Inflammatory macrophage treated with lipopolysaccharide for 4 hours (primary cell): ENCODE results near the gene KIF15.

Experiments used
- DNase-seq: peaks from one replicate; pipeline ENCODE4 v3.0.0-alpha.2; 2020

Gene KIF15

DNA sequence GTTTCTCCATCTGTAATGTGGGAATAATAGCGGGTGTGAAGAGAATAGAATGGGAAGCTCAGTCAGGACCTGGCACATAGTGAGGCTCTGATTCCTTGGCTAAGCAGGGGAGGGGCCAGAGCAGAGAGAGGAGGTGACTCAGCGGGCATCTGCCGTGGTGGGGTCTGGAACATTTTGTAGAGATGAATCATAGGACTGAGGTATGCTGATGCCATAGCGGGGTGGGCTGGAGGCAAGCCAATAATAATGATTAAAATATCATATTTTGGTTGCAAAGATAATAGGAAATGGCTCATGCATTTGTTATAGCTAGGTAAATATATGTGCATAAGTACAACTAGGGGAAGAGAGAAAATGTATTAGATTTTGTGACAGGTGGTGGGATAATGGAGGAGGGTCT, 124.0 kb downstream of the KIF15 start:
- no peak for DNase-seq

GRCh38 chr3:44886561-44886960, 125.0 kb downstream of the KIF15 start:
- DNase-seq, result no peak

DNA sequence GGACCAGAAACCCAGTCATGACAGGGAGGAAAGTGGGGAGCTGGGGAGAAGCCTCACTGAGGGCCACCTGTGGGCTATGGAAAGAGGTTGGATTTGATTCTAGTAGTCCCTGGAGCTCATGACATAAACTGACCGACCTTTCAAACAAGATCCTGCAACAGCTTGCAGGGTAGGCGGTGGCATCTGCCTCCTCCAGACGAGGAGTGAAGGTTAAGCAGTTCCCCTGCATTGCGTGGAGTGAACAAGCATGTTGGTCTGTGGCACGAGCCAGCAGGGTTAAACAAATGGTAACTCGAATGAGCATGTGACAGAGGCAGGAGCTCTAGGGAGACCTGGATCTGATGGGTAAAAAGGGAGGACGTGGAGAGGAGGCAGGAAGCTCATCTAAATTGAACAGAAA, 125.5 kb downstream of the KIF15 start:
- DNase-seq, result no peak

- DNase-seq, result no peak
Measured at GRCh38 chr3:44890258-44890657, 128.7 kb downstream of the KIF15 start.

GRCh38 chr3:44890852-44891251, 129.3 kb downstream of the KIF15 start:
- DNase-seq, result no peak

DNA sequence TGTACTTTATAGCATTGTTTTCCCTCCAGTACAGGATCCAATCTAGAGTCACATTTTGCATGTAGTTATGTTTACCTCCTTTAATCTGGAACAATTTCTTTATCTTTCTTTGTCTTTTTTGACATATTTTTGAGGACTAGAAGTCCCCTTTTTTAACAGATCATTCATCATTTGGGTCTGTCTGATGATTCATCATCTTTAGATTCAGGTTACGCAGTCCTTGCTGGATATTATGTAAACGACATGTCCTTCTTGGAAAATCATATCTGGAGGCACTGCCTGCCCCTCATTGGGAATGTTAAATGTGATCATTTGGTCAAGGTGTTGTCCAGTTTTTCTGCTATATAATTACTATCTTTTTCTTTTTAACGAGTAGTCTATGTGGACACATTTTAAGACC, 131.1 kb downstream of the KIF15 start:
- DNase-seq, result no peak

GRCh38 chr3:44893097-44893496, 131.5 kb downstream of the KIF15 start:
- DNase-seq, result no peak

DNA sequence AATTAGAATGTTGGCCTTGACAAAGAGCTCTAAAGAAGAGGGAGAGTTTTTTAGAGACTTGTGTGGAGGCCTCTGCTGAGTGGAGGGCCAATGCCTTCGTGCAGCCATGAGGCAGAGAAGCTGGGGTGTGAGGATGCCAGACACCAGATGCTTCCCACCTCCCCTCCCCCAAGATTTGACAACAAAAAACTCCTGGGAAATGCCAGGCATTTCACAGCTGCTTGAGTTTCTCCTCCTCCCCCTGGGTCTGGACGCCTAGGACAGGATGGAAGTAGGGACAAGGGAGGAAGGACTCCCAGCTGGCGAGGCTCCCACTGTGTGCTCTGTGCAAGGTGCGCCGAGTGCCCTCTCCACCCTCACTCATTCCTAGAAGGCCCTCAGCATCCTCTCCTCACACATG, 132.9 kb downstream of the KIF15 start:
- no peak for DNase-seq

- DNase-seq, result no peak
Measured at GRCh38 chr3:44896440-44896839, 134.8 kb downstream of the KIF15 start.

- DNase-seq, result no peak
Measured at GRCh38 chr3:44899683-44900367, 138.2 kb downstream of the KIF15 start.

GRCh38 chr3:44902628-44903027, 141.0 kb downstream of the KIF15 start:
- DNase-seq, result no peak
